Body of pancreas (tissue), 4 donors: ENCODE measurements around the gene LRCH4. TPM values are rescaled to one million over a fixed set of nuclear protein-coding genes. Genes with fewer than 3 reads are reported as not detected.

Experiments used
- ATAC-seq: fragments of 150-250 bp; one replicate; pipeline ENCODE4 v1.9.1; 2016
- DNase-seq, 4 donors: peaks; one replicate each; pipeline ENCODE4 v3.0.0-alpha.2; 2019
- H3K27ac ChIP-seq, 4 donors: fragments of 200-600 bp; sonication (generic); 1 replicate in 3 of 4; 2 replicates in 1 of 4; pipeline versions ENCODE4 v1.5.1 to v1.6.1; 2016 to 2019; ENCODE audit warnings: mild to moderate bottlenecking in 1 of 4, mixed read lengths in 1 of 4, moderate library complexity in 1 of 4
- H3K27me3 ChIP-seq, 2 donors: fragments of 200-600 bp; sonication (generic); one replicate each; pipeline ENCODE4 v1.6.0; 2016; ENCODE audit warnings: mild to moderate bottlenecking in 1 of 2
- H3K36me3 ChIP-seq, 2 donors: fragments of 200-600 bp; sonication (generic); replicated peaks in 1 of 2; 2 replicates each; pipeline ENCODE4 v1.5.1; 2016; ENCODE audit warnings: low read depth in 2 of 2; ENCODE audit not compliant: insufficient read depth in 1 of 2
- H3K4me1 ChIP-seq: fragments of 200-600 bp; sonication (generic); one replicate; pipeline ENCODE4 v1.6.0; 2016
- H3K4me3 ChIP-seq, 2 donors: fragments of 200-600 bp; sonication (generic); 1 replicate in 1 of 2; 2 replicates in 1 of 2; pipeline ENCODE4 v1.5.1; 2016 to 2019
- H3K9me3 ChIP-seq, 3 donors: fragments of 200-600 bp; sonication (generic); 1 replicate in 2 of 3; 2 replicates in 1 of 3; pipeline ENCODE4 v1.5.1; 2016
- CTCF ChIP-seq, 7 experiments: fragments of 450-650 bp in 4 of 7; fragments of 200-600 bp in 3 of 7; sonication (generic) in 3 of 7; IDR thresholded peaks; one replicate each; pipeline ENCODE4 v1.5.1; 2016 to 2019; ENCODE audit warnings: antibody characterized with exemption in 7 of 7
- POLR2A ChIP-seq, 3 donors: fragments of 450-650 bp; IDR thresholded peaks; one replicate each; pipeline ENCODE4 v1.6.1; 2016; ENCODE audit warnings: antibody characterized with exemption in 3 of 3, mild to moderate bottlenecking in 2 of 3
- WGBS, 2 donors: methylation state at CpG; one replicate each; pipeline ENCODE4 v1.1.5; 2017; 5-methylcytosine and 5-hydroxymethylcytosine counted together
- intact Hi-C: fragments of 100-400 bp; cut with DNase I; formaldehyde crosslinking; loops from one replicate; pipeline ENCODE4 v1.15.1; 2023
- total RNA-seq, 2 donors: library from RNA; depleted of rRNA; stranded (reverse); fragments of >200 nt; gene quantifications; one replicate each; pipeline ENCODE4 v1.1.0, GENCODE V29; 2016

LRCH4 gene
- total RNA-seq, 2 donors from 2014 or later = 25.4 to 121 TPM

GRCh38 chr7:100568896-100569844 lies 16.8 kb downstream of the LRCH4 start:
- ATAC-seq (peak; percentile 31), DNase-seq (peak; percentile 61 to 77 (median 72))
- TF ChIP-seq CTCF (IDR thresholded peaks at IDR 0.05) (peak; percentile 14 to 54 (median 35)), POLR2A (IDR thresholded peaks at IDR 0.05) (peak in 1 of 3 donors; percentile 55)
- peak overlapping the region; percentile 18 to 84 (median 83) for H3K27ac ChIP-seq
- no peak overlapping the region for H3K4me3 ChIP-seq
- peaks cover 54% of the 10 kb centered on the region for H3K4me1 ChIP-seq
- WGBS, 2 donors = 50 to 66% methylated on average over 20 to 34 of the region's 36 CpGs
- H3K36me3 ChIP-seq = no peaks in the 10 kb centered on the region
- no peaks in the 10 kb centered on the region for H3K27me3 ChIP-seq
- H3K9me3 ChIP-seq = no peaks in the 10 kb centered on the region
- intact Hi-C loops = no loop called here

- H3K4me3 ChIP-seq = no peak overlapping the region
- intact Hi-C loops = no loop called here
- DNase-seq (peak; percentile 86 to 95 (median 93)), ATAC-seq (peak; percentile 72)
- no peaks in the 10 kb centered on the region for H3K36me3 ChIP-seq
- peak overlapping the region; percentile 62 to 84 (median 83) for H3K27ac ChIP-seq
- 27 to 33% methylated on average over 7 to 10 of the region's 11 CpGs for WGBS, 2 donors
- H3K27me3 ChIP-seq = no peaks in the 10 kb centered on the region
- H3K4me1 ChIP-seq = peaks cover 59% of the 10 kb centered on the region
- TF ChIP-seq CTCF (IDR thresholded peaks at IDR 0.05) (no peak), POLR2A (IDR thresholded peaks at IDR 0.05) (no peak)
- H3K9me3 ChIP-seq = no peaks in the 10 kb centered on the region
Measured at GRCh38 chr7:100568176-100568895, 17.6 kb downstream of the LRCH4 start.

- intact Hi-C loops = no loop called here
- H3K4me1 ChIP-seq = peaks cover 59% of the 10 kb centered on the region
- no peak overlapping the region for H3K4me3 ChIP-seq
- ATAC-seq (peak; percentile 24), DNase-seq (peak in 3 of 4 donors; percentile 53 to 81 (median 58))
- TF ChIP-seq POLR2A (IDR thresholded peaks at IDR 0.05) (no peak), CTCF (IDR thresholded peaks at IDR 0.05) (no peak)
- peak overlapping the region; percentile 62 to 84 (median 83) for H3K27ac ChIP-seq
- WGBS, 2 donors = 11 to 20% methylated on average over 2 to 3 of the region's 3 CpGs
- no peaks in the 10 kb centered on the region for H3K36me3 ChIP-seq
- H3K9me3 ChIP-seq = no peaks in the 10 kb centered on the region
- H3K27me3 ChIP-seq = no peaks in the 10 kb centered on the region
Measured at GRCh38 chr7:100567751-100568175, 18.2 kb downstream of the LRCH4 start.

- Histone ChIP-seq H3K9me3 (no peaks in the 10 kb centered on the region), H3K27ac (peak overlapping the region; percentile 62 to 84 (median 83)), H3K4me3 (no peak overlapping the region), H3K36me3 (no peaks in the 10 kb centered on the region), H3K4me1 (peaks cover 59% of the 10 kb centered on the region), H3K27me3 (no peaks in the 10 kb centered on the region)
- WGBS, 2 donors = 72 to 76% methylated on average over 8 to 12 of the region's 12 CpGs
- intact Hi-C loops = no loop called here
- no peak for TF ChIP-seq POLR2A (IDR thresholded peaks at IDR 0.05)
- ATAC-seq = no peak
- DNase-seq = no peak
Measured at GRCh38 chr7:100567031-100567730, 18.7 kb downstream of the LRCH4 start.
